Spleen (tissue), 11 donors: ENCODE measurements around the gene PTPRM. TPM values are rescaled to one million over a fixed set of nuclear protein-coding genes. Genes with fewer than 3 reads are reported as not detected.

Experiments
- DNase-seq: peaks from one replicate; pipeline ENCODE4 v3.0.0-alpha.2; 2020
- H3K27ac ChIP-seq, 8 donors: fragments of 200-600 bp; sonication (generic) in 7 of 8; 1 replicate in 4 of 8; 2 replicates in 4 of 8; pipeline versions ENCODE4 v1.5.0 to v1.8.0; 2016 to 2021; ENCODE audit warnings: inconsistent platforms in 4 of 8, mild to moderate bottlenecking in 4 of 8, moderate library complexity in 1 of 8
- H3K27me3 ChIP-seq, 7 donors: fragments of 200-600 bp; sonication (generic) in 6 of 7; replicated peaks in 1 of 7; 1 replicate in 4 of 7; 2 replicates in 3 of 7; pipeline versions ENCODE4 v1.5.0 to v1.8.0; 2016 to 2021; ENCODE audit warnings: inconsistent platforms in 3 of 7, mild to moderate bottlenecking in 1 of 7
- H3K36me3 ChIP-seq, 6 donors: fragments of 200-600 bp; sonication (generic) in 5 of 6; 1 replicate in 4 of 6; 2 replicates in 2 of 6; pipeline versions ENCODE4 v1.5.0 to v1.8.0; 2016 to 2021; ENCODE audit warnings: inconsistent platforms in 2 of 6
- H3K4me1 ChIP-seq, 6 donors: fragments of 200-600 bp; sonication (generic) in 5 of 6; 1 replicate in 3 of 6; 2 replicates in 3 of 6; pipeline versions ENCODE4 v1.5.0 to v1.8.0; 2016 to 2021; ENCODE audit warnings: inconsistent platforms in 3 of 6
- H3K4me3 ChIP-seq, 8 donors: fragments of 200-600 bp; sonication (generic) in 7 of 8; 1 replicate in 4 of 8; 2 replicates in 4 of 8; pipeline versions ENCODE4 v1.5.0 to v1.8.0; 2016 to 2021; ENCODE audit warnings: inconsistent platforms in 4 of 8, mild to moderate bottlenecking in 4 of 8, moderate library complexity in 2 of 8
- H3K9me3 ChIP-seq, 8 donors: fragments of 200-600 bp; sonication (generic) in 7 of 8; 1 replicate in 4 of 8; 2 replicates in 4 of 8; pipeline versions ENCODE4 v1.5.0 to v1.8.0; 2016 to 2021; ENCODE audit warnings: inconsistent platforms in 4 of 8
- POLR2A ChIP-seq, 3 donors: fragments of 450-650 bp; IDR thresholded peaks; one replicate each; pipeline ENCODE4 v1.5.1; 2017; ENCODE audit warnings: antibody characterized with exemption in 3 of 3, mild to moderate bottlenecking in 1 of 3
- POLR2AphosphoS5 ChIP-seq, 3 donors: sonication (generic); formaldehyde crosslinking; IDR thresholded peaks; one replicate each; pipeline ENCODE4 v1.5.1; 2017; ENCODE audit warnings: antibody characterized with exemption in 3 of 3
- WGBS, 5 donors: extraction: QIAGEN DNeasy Blood & Tissue Kit in 3 of 5; methylation state at CpG; one replicate each; pipeline versions ENCODE4 v1.1.5 to v1.1.7; 2013 to 2018; 5-methylcytosine and 5-hydroxymethylcytosine counted together
- intact Hi-C: fragments of 100-400 bp; cut with DNase I; formaldehyde crosslinking; loops from one replicate; pipeline ENCODE4 v1.15.0; 2023; ENCODE audit warnings: low total_unique reads
- polyA plus RNA-seq, 3 donors: library from polyadenylated mRNA; stranded (reverse); fragments of 200-250 nt; gene quantifications; one replicate each; pipeline ENCODE4 v1.2.1, GENCODE V29; 2013
- total RNA-seq, 7 donors: library from RNA; depleted of rRNA in 3 of 7; stranded (reverse); fragments of >200 nt in 3 of 7; fragmentation: NEBNext Ultra II Directional in 4 of 7; extraction: Animal tissue kit (Norgen Biotek cat#: 25700) in 4 of 7; gene quantifications; one replicate each; pipeline versions ENCODE4 v1.1.0 to v1.2.1, GENCODE V29; 2016 to 2021
- TF ChIP-seq, protein P1 (sequence below), 11 experiments: fragments of 200-600 bp in 7 of 11; fragments of 450-650 bp in 4 of 11; sonication (generic) in 4 of 11; IDR thresholded peaks in 8 of 11; conservative IDR thresholded peaks in 3 of 11; 1 replicate in 7 of 11; 2 replicates in 4 of 11; pipeline versions ENCODE4 v1.4.0 to v1.8.0; 2016 to 2021; ENCODE audit warnings: antibody characterized with exemption in 11 of 11, inconsistent platforms in 4 of 11, mild to moderate bottlenecking in 1 of 11
- donor health status: healthy with polysubstance abuse.
- donor health status: DM: no; HTN: no; CAD: no; lungs with moderate emphysema.
- donor health status: DM: no; HTN: no; CAD: no.
- donor health status: Bipolar disorder and iron deficiency.
- donor health status: healthy.
- donor health status: DM: no; HTN: no; CAD: no.
- donor health status: DM: yes; HTN: yes; CAD: no.

The PTPRM gene
- total and polyA plus RNA-seq, 10 donors, result 23.5 to 97.8 (median 62.8) TPM

DNA sequence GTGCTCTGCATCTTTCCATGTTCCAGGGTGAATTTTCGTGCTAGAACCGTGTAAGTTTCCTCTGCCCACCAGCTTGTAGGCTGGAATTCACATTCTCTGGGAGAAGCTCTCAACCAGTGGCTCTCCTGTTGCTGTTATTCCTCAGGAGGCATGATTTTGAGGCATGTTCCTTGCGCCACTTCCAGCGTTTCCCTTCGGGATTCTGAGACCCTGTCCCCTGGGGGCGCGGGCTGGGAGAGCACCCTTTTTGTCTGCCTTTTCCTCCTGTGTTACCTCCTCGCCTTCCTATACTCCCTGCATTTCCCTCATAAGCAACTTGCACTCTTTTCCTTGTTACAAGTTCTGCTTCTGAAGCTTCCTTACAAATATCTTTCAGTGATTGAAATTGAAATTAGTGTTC lies 156.4 kb downstream of the PTPRM start:
- Histone ChIP-seq H3K4me3 (no peak overlapping the region), H3K9me3 (peaks cover 0 to 6% (median 0%) of the 10 kb centered on the region in 8 donors), H3K27ac (no peak overlapping the region), H3K36me3 (no peaks in the 10 kb centered on the region), H3K27me3 (no peaks in the 10 kb centered on the region), H3K4me1 (peaks cover 0 to 8% (median 0%) of the 10 kb centered on the region in 6 donors)
- TF ChIP-seq POLR2AphosphoS5 (IDR thresholded peaks at IDR 0.05) (no peak), POLR2A (IDR thresholded peaks at IDR 0.05) (no peak)
- TF ChIP-seq, protein P1, sequence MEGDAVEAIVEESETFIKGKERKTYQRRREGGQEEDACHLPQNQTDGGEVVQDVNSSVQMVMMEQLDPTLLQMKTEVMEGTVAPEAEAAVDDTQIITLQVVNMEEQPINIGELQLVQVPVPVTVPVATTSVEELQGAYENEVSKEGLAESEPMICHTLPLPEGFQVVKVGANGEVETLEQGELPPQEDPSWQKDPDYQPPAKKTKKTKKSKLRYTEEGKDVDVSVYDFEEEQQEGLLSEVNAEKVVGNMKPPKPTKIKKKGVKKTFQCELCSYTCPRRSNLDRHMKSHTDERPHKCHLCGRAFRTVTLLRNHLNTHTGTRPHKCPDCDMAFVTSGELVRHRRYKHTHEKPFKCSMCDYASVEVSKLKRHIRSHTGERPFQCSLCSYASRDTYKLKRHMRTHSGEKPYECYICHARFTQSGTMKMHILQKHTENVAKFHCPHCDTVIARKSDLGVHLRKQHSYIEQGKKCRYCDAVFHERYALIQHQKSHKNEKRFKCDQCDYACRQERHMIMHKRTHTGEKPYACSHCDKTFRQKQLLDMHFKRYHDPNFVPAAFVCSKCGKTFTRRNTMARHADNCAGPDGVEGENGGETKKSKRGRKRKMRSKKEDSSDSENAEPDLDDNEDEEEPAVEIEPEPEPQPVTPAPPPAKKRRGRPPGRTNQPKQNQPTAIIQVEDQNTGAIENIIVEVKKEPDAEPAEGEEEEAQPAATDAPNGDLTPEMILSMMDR (IDR thresholded peaks at IDR 0.05 in 8 of 11, conservative IDR thresholded peaks at IDR 0.05 in 3 of 11), result no peak
- no peak for DNase-seq
- 81 to 96% (median 90%) methylated on average over 8 of the region's 8 CpGs for WGBS, 5 donors
- intact Hi-C loops, result no loop called here

DNA sequence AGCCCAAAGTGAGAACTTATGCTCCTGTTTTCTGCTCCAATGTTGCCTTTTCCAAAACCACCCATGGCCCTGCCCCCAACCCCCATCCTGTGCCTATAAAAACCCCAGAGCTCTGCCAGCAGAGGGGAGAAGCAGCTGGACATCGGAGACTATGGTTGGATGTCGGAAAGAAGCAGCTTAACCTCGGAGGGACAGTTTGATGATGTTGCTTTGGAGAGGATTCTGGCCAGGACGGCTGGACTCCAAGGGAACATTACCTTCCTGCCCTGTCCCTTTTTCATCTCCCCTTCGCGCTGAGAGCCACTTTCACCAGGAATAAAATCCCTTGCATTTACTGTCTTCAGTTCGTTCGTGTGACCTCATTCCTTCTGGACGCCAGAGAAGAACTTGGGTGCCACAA lies 158.4 kb downstream of the PTPRM start:
- 85 to 95% (median 91%) methylated on average over 9 of the region's 9 CpGs for WGBS, 5 donors
- Histone ChIP-seq H3K9me3 (no peaks in the 10 kb centered on the region), H3K27ac (no peak overlapping the region), H3K27me3 (no peaks in the 10 kb centered on the region), H3K4me1 (peaks cover 0 to 8% (median 0%) of the 10 kb centered on the region in 6 donors), H3K4me3 (no peak overlapping the region), H3K36me3 (no peaks in the 10 kb centered on the region)
- intact Hi-C loops, result no loop called here
- no peak for DNase-seq
- TF ChIP-seq POLR2A (IDR thresholded peaks at IDR 0.05) (no peak), POLR2AphosphoS5 (IDR thresholded peaks at IDR 0.05) (no peak)
- TF ChIP-seq, protein P1 (IDR thresholded peaks at IDR 0.05 in 8 of 11, conservative IDR thresholded peaks at IDR 0.05 in 3 of 11), result no peak

DNA sequence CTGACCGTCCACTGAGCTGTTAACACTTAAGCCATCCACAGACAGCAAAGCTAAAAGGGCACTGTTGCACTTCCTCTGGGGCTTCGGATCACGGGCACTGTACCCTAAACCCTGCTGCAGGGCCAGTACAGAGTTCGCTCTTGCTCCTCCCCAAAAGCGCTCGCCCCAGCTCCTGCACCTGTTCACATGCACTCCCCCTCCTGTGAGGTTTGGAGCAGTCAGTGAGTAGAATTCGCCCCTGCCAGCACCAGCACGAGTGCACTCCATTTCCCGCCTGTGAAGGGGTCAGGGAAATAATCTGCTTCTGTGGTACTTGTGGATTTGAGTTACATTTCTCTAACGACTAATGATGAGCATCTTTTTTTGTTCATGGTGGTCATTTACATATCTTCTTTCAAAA lies 158.8 kb downstream of the PTPRM start:
- Histone ChIP-seq H3K4me3 (no peak overlapping the region), H3K27me3 (no peaks in the 10 kb centered on the region), H3K4me1 (peaks cover 0 to 8% (median 0%) of the 10 kb centered on the region in 6 donors), H3K36me3 (no peaks in the 10 kb centered on the region), H3K9me3 (no peaks in the 10 kb centered on the region), H3K27ac (no peak overlapping the region)
- intact Hi-C loops, result no loop called here
- WGBS, 5 donors, result 87 to 92% (median 90%) methylated on average over 10 of the region's 10 CpGs
- no peak for TF ChIP-seq POLR2AphosphoS5 (IDR thresholded peaks at IDR 0.05)
- TF ChIP-seq, protein P1 (IDR thresholded peaks at IDR 0.05 in 8 of 11, conservative IDR thresholded peaks at IDR 0.05 in 3 of 11), result no peak
- no peak for TF ChIP-seq POLR2A (IDR thresholded peaks at IDR 0.05)
- DNase-seq, result peak; percentile 39

DNA sequence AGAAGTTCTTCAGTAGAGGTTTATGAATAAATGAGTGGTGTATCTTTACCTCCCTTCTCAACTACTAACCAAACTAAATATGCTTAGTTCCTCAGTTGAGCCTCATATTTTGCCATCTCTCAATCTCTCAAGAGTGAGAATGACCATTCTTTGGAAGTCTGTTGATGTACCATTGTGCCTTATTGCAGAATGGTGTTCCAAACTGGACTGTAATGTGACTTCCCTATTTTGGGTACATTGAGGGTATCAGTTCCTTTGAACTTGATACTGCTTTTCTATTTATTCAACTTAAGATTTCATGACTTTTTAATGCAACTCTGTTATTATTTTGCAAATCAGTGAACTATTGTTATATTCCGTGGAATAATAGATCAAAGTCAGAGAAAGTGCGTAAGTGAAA lies 159.4 kb downstream of the PTPRM start:
- H3K36me3 ChIP-seq, result no peaks in the 10 kb centered on the region
- no peak overlapping the region for H3K4me3 ChIP-seq
- DNase-seq, result no peak
- WGBS, 5 donors, result 48 to 76% (median 64%) methylated on average over 2 of the region's 2 CpGs
- H3K9me3 ChIP-seq, result no peaks in the 10 kb centered on the region
- intact Hi-C loops, result no loop called here
- H3K27ac ChIP-seq, result no peak overlapping the region
- H3K4me1 ChIP-seq, result peaks cover 0 to 8% (median 0%) of the 10 kb centered on the region in 6 donors
- TF ChIP-seq POLR2AphosphoS5 (IDR thresholded peaks at IDR 0.05) (no peak), POLR2A (IDR thresholded peaks at IDR 0.05) (no peak)
- TF ChIP-seq, protein P1 (IDR thresholded peaks at IDR 0.05 in 8 of 11, conservative IDR thresholded peaks at IDR 0.05 in 3 of 11), result no peak
- H3K27me3 ChIP-seq, result no peaks in the 10 kb centered on the region
